Caki2 (cell line): Measurements from ENCODE around the gene CHL1. TPM values are rescaled to one million over a fixed set of nuclear protein-coding genes. Genes with fewer than 3 reads are reported as not detected.

Source experiments
- DNase-seq: peaks from one replicate; pipeline ENCODE4 v3.0.0-alpha.2; 2015; ENCODE audit warnings: low read depth
- in situ Hi-C: cut with HindIII; loops from 2 replicates; pipeline ENCODE4 v1.10.0; 2016; ENCODE audit warnings: low sequenced_read_pairs, low pct_unique_long_range_greater_than_20kb, mixed read lengths
- total RNA-seq: library from RNA; depleted of rRNA; stranded (reverse); fragments of >200 nt; shearing (Covaris generic); gene quantifications from 2 replicates; pipeline ENCODE4 v1.2.3, GENCODE V29; 2014; ENCODE audit warnings: low replicate concordance

Gene CHL1
- total RNA-seq, 1 experiment from 2014 or later, result 7.3 TPM

GRCh38 chr3:267101-267500, 70.5 kb downstream of the CHL1 start:
- no peak for DNase-seq
- in situ Hi-C loops, result no loop called here

- in situ Hi-C loops, result no loop called here
- DNase-seq, result no peak
These were observed 74.1 kb downstream of the CHL1 start for GRCh38 chr3:270688-271087.

GRCh38 chr3:274927-275326, 78.4 kb downstream of the CHL1 start:
- in situ Hi-C loops, result no loop called here
- DNase-seq, result no peak

GRCh38 chr3:277873-278272, 81.3 kb downstream of the CHL1 start:
- in situ Hi-C loops, result no loop called here
- DNase-seq, result no peak

- in situ Hi-C loops, result no loop called here
- no peak for DNase-seq
These were observed 81.9 kb downstream of the CHL1 start for GRCh38 chr3:278300-279064.

- in situ Hi-C loops, result no loop called here
These were observed 82.8 kb downstream of the CHL1 start for GRCh38 chr3:279325-279724.

GRCh38 chr3:280681-281080, 84.1 kb downstream of the CHL1 start:
- in situ Hi-C loops, result no loop called here
- DNase-seq, result peak; percentile 6

More at GRCh38 chr3:279325-279724, 82.8 kb downstream of the CHL1 start:
- DNase-seq, result no peak

GRCh38 chr3:284322-284721, 87.8 kb downstream of the CHL1 start:
- in situ Hi-C loops, result no loop called here
- DNase-seq, result no peak

GRCh38 chr3:288417-288816, 91.9 kb downstream of the CHL1 start:
- DNase-seq, result no peak
- in situ Hi-C loops, result no loop called here

- DNase-seq, result no peak
- in situ Hi-C loops, result no loop called here
These were observed 94.5 kb downstream of the CHL1 start for GRCh38 chr3:291028-291427.

- in situ Hi-C loops, result no loop called here
- no peak for DNase-seq
These were observed 95.3 kb downstream of the CHL1 start for GRCh38 chr3:291646-292436.

GRCh38 chr3:294096-294495, 97.5 kb downstream of the CHL1 start:
- in situ Hi-C loops, result no loop called here
- DNase-seq, result no peak

GRCh38 chr3:294581-294980, 98.0 kb downstream of the CHL1 start:
- in situ Hi-C loops, result no loop called here
- DNase-seq, result no peak

GRCh38 chr3:295166-295565, 98.6 kb downstream of the CHL1 start:
- no peak for DNase-seq
- in situ Hi-C loops, result no loop called here

- no peak for DNase-seq
- in situ Hi-C loops, result no loop called here
These were observed 101.0 kb downstream of the CHL1 start for GRCh38 chr3:297585-297984.

- in situ Hi-C loops, result no loop called here
These were observed 103.2 kb downstream of the CHL1 start for GRCh38 chr3:299590-300301.

GRCh38 chr3:307182-307581, 110.6 kb downstream of the CHL1 start:
- in situ Hi-C loops, result no loop called here
- no peak for DNase-seq

More at GRCh38 chr3:299590-300301, 103.2 kb downstream of the CHL1 start:
- DNase-seq, result no peak

- in situ Hi-C loops, result no loop called here
These were observed 112.2 kb downstream of the CHL1 start for GRCh38 chr3:308597-309321.

More at GRCh38 chr3:308597-309321, 112.2 kb downstream of the CHL1 start:
- DNase-seq, result no peak
